Right kidney (tissue), 1 donor: ENCODE data around the gene NRXN3.

Experiments
- DNase-seq: peaks from one replicate; pipeline ENCODE4 v3.0.0-alpha.2; 2016

The NRXN3 gene

GRCh38 chr14:79562185-79562584, 1392.0 kb downstream of the NRXN3 start:
- DNase-seq, result no peak

GRCh38 chr14:79564371-79564770, 1394.2 kb downstream of the NRXN3 start:
- DNase-seq, result no peak

- DNase-seq, result no peak
These were observed 1397.1 kb downstream of the NRXN3 start for GRCh38 chr14:79567306-79567705.

- no peak for DNase-seq
These were observed 1398.4 kb downstream of the NRXN3 start for GRCh38 chr14:79568594-79568993.

- no peak for DNase-seq
These were observed 1398.9 kb downstream of the NRXN3 start for GRCh38 chr14:79569072-79569471.

- no peak for DNase-seq
These were observed 1400.5 kb downstream of the NRXN3 start for GRCh38 chr14:79570648-79571047.

- DNase-seq, result no peak
These were observed 1401.2 kb downstream of the NRXN3 start for GRCh38 chr14:79571366-79571765.

- DNase-seq, result no peak
These were observed 1403.3 kb downstream of the NRXN3 start for GRCh38 chr14:79573486-79573885.

GRCh38 chr14:79575032-79575431, 1404.9 kb downstream of the NRXN3 start:
- DNase-seq, result no peak

- no peak for DNase-seq
These were observed 1406.3 kb downstream of the NRXN3 start for GRCh38 chr14:79576424-79576823.

- DNase-seq, result no peak
These were observed 1408.3 kb downstream of the NRXN3 start for GRCh38 chr14:79578470-79578869.

GRCh38 chr14:79580414-79580813, 1410.2 kb downstream of the NRXN3 start:
- no peak for DNase-seq

- DNase-seq, result no peak
These were observed 1410.7 kb downstream of the NRXN3 start for GRCh38 chr14:79580906-79581305.

GRCh38 chr14:79581912-79582576, 1411.9 kb downstream of the NRXN3 start:
- DNase-seq, result no peak

GRCh38 chr14:79583738-79584408, 1413.7 kb downstream of the NRXN3 start:
- no peak for DNase-seq

- DNase-seq, result no peak
These were observed 1414.5 kb downstream of the NRXN3 start for GRCh38 chr14:79584679-79585078.

GRCh38 chr14:79585845-79586244, 1415.7 kb downstream of the NRXN3 start:
- DNase-seq, result no peak

GRCh38 chr14:79586416-79586815, 1416.2 kb downstream of the NRXN3 start:
- DNase-seq, result no peak

GRCh38 chr14:79586989-79587598, 1416.9 kb downstream of the NRXN3 start:
- no peak for DNase-seq

GRCh38 chr14:79587875-79588274, 1417.7 kb downstream of the NRXN3 start:
- no peak for DNase-seq

- no peak for DNase-seq
These were observed 1418.2 kb downstream of the NRXN3 start for GRCh38 chr14:79588398-79588797.

GRCh38 chr14:79596551-79596950, 1426.4 kb downstream of the NRXN3 start:
- no peak for DNase-seq

- no peak for DNase-seq
These were observed 1427.4 kb downstream of the NRXN3 start for GRCh38 chr14:79597566-79597965.

GRCh38 chr14:79598339-79598738, 1428.2 kb downstream of the NRXN3 start:
- no peak for DNase-seq
